Measurements from ENCODE around the gene CNTFR.

DNA sequence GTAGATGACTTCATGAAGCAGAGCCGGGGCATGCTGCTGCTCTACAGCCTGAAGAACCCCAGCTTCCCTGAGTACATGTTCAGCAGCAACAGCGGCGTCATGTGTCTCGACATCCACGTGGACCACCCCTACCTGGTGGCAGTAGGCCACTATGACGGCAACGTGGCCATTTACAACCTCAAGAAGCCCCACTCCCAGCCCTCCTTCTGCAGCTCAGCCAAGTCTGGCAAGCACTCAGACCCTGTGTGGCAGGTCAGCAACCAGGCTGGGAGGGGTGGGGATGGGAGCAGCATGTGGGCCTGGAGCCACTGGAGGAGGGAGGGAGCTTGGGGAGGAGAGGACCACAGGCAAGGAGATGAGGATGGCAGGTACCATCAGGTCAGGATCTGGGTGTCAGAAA, 82.9 kb downstream of the CNTFR start:
- TF ChIP-seq, protein P1, sequence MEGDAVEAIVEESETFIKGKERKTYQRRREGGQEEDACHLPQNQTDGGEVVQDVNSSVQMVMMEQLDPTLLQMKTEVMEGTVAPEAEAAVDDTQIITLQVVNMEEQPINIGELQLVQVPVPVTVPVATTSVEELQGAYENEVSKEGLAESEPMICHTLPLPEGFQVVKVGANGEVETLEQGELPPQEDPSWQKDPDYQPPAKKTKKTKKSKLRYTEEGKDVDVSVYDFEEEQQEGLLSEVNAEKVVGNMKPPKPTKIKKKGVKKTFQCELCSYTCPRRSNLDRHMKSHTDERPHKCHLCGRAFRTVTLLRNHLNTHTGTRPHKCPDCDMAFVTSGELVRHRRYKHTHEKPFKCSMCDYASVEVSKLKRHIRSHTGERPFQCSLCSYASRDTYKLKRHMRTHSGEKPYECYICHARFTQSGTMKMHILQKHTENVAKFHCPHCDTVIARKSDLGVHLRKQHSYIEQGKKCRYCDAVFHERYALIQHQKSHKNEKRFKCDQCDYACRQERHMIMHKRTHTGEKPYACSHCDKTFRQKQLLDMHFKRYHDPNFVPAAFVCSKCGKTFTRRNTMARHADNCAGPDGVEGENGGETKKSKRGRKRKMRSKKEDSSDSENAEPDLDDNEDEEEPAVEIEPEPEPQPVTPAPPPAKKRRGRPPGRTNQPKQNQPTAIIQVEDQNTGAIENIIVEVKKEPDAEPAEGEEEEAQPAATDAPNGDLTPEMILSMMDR (IDR thresholded peaks at IDR 0.05), result no peak
- TF ChIP-seq POLR2AphosphoS5 (IDR thresholded peaks at IDR 0.05) (no peak), POLR2A (IDR thresholded peaks at IDR 0.05) (no peak)
